Left cardiac atrium (tissue), 4 donors: ENCODE results near the gene DOCK2. TPM values are rescaled to one million over a fixed set of nuclear protein-coding genes. Genes with fewer than 3 reads are reported as not detected.
"Not testable (repeated sequence)": the region's sequence is repeated elsewhere in the genome, so short reads cannot be mapped to it uniquely, and the experiment has no call there.

Experiments
- ATAC-seq, 2 donors: fragments of 200-7000 bp; cut with Tn5 transposase; one replicate each; pipeline ENCODE4 v1.9.1; 2020; ENCODE audit warnings: mild to moderate bottlenecking in 2 of 2, moderate library complexity in 2 of 2
- DNase-seq: peaks from one replicate; pipeline ENCODE4 v3.0.0-alpha.2; 2020
- intact Hi-C, 2 donors: fragments of 100-400 bp; cut with DNase I; formaldehyde crosslinking; loops; one replicate each; pipeline versions ENCODE4 v1.14.1 to v1.15.1; 2022 to 2023
- long read RNA-seq: library from polyadenylated mRNA; unstranded; transcript quantifications from one replicate; pipeline ENCODE4 v2.0.0, GENCODE V29; 2021
- total RNA-seq, 2 donors: library from RNA; stranded (reverse); fragmentation: NEBNext Ultra II Directional; extraction: Animal tissue kit (Norgen Biotek cat#: 25700); gene quantifications; one replicate each; pipeline ENCODE4 v1.2.1, GENCODE V29; 2021
- donor health status: DM: no; HTN: yes; CAD: no.
- donor health status: DM: no; HTN: yes; CAD: no; lungs with severe emphysema.
- donor health status: DM: yes; HTN: yes; CAD: no.
- donor health status: Dilated cardiomyopathy.

DOCK2 gene
- 10 to 100 TPM; 12.1 to 17.2 TPM for total RNA-seq
- long read RNA-seq, partial matches to known transcripts, result 1 of 3 reads
- long read RNA-seq, other reads (novel, unspliced or antisense), result 2 of 3 reads

GRCh38 chr5:169637085-169637548, at the start of gene DOCK2:
TSS of gene DOCK2 (plus strand) at chr5:169637275. CDS start at chr5:169637327, 52 bp downstream.
- DNase-seq, result peak; percentile 63
- peak; percentile 85 to 89 for ATAC-seq
- intact Hi-C loops, result no loop called here

- ATAC-seq, result no peak
- DNase-seq, result no peak
- intact Hi-C loops, result no loop called here
Measured at GRCh38 chr5:169590602-169591001, 46.5 kb upstream of the DOCK2 start.

GRCh38 chr5:169591636-169592035, 45.4 kb upstream of the DOCK2 start:
- ATAC-seq (no peak), DNase-seq (no peak)
- intact Hi-C loops, result no loop called here

DNA sequence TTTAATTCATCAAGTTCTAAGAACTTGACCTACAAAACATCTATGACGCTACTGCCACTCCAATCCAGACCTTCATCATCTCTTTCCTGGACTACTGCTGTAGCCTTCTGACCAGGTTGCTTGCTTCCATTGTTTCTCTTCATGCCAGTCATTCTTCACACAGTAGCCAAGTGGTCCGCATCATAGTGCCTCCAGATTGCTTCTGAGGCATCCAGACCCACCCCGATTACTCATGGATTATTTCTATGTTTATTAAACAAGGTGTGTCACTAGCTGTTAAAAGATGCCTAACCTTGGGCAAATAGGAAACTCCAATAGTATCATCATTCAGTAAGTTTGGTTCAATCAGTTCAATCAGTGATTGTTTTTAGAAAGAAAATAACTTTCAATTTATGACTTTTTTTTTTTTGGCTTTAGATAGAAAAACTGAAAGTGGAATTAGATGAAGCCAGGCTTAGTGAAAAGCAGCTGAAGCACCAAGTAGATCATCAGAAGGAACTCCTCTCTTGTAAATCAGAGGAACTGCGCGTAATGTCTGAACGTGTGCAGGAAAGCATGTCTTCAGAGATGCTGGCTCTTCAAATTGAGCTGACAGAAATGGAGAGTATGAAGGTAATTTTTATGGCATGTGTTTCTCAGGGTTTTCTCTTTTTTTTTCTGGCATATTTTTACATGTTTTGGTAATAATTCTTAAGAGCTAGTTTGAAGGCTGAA, 44.0 kb upstream of the DOCK2 start:
- no peak for ATAC-seq
- DNase-seq, result no peak
- intact Hi-C loops, result no loop called here

DNA sequence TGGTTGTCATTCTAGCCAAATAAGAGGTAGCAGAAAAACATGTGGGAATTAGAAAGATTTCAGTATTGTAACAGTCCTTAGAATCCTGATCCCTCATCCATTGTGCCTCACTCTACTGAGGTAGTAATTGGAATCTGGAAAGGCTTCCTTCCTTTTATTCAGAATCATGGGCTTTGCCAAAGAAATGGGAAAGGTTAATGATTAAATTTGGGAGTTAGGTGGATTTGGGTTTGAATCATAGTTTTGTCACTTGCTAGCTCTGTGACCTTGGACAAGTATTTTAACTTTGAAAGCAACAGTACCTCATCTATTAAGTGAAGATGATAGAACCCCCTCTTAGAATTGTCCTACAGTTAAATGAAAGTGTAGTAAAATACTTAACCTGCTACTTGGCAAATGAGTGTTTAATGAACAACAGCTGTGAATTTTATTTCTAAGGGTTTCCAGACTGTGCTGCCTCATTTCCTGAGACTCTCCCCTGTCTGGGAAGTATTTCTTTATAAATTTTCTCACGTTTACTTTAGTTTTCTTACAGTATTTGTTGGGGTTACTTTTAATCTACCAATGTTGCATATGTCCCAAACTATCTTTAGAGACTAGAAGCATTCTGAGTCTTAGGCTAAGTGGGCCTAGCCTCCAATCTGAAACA, 41.8 kb upstream of the DOCK2 start:
- no peak for ATAC-seq
- intact Hi-C loops, result no loop called here
- DNase-seq, result no peak

DNA sequence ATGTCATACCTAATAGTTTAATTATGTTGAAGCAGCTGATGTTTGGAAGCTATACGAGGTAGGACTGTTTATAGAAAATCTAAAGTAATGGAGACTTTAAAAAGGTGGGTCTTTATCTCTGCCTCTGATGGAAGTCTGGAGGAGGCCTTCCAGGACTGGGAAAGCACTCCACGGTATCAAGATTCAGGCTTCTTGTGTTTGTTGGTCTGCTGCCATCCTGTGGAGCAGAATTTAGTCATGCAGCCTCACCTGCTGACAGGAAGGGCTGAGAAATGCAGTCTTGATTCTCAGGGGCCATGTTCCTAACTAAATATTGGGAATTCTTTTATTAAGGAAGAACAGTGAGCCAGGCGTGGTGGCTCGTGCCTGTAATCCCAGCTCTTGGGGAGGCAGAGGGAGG, 37.6 kb upstream of the DOCK2 start:
- intact Hi-C loops, result no loop called here
- ATAC-seq, result peak in 1 of 2 donors; percentile 65
- DNase-seq, result no peak

DNA sequence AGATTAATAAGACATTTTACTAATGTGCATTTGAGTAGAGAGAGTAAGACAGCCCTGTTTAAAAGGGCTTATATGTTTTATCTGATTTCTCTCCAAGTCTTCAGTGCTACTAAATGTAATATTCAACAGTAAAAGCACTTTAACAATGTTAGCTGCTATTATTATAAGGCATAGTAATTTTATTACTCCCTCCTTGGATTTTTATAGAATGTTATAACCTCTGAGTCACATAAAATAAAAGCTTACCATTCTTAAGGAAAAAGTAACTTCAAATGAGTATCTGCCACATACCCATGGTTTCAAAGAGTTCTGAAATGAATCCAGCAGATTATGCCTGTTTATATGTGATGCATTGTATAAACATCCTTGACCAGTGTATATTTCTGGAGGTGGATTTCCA, 34.5 kb upstream of the DOCK2 start:
- ATAC-seq (no peak), DNase-seq (no peak)
- intact Hi-C loops, result no loop called here

- intact Hi-C loops, result no loop called here
- ATAC-seq, result no peak
- DNase-seq, result no peak
Measured at GRCh38 chr5:169606279-169606678, 30.8 kb upstream of the DOCK2 start.

DNA sequence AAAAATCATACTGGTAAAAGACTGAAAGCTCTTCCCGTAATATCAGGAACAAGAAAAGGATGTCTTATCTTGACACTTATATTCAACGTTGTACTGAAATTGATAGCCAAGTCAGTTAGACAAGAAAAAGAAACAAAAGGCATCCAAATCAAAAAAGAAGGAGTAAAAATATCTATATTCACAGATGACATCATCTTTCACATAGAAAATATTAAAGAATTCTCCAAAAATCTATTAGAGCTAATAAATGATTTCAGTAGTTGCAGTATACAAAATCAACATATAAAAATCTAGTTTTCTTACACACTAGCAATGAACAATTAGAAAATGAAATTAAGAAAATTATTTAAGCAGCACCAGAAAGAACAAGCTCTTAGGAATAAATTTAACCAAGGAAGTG, 29.2 kb upstream of the DOCK2 start:
- no peak for DNase-seq
- intact Hi-C loops, result no loop called here
- no peak for ATAC-seq

- no peak for ATAC-seq
- intact Hi-C loops, result no loop called here
- no peak for DNase-seq
Measured at GRCh38 chr5:169609716-169610115, 27.4 kb upstream of the DOCK2 start.

- DNase-seq (no peak), ATAC-seq (no peak)
- intact Hi-C loops, result no loop called here
Measured at GRCh38 chr5:169610606-169611005, 26.5 kb upstream of the DOCK2 start.

GRCh38 chr5:169615561-169615960, 21.5 kb upstream of the DOCK2 start:
- no peak for DNase-seq
- ATAC-seq, result no peak
- intact Hi-C loops, result no loop called here

DNA sequence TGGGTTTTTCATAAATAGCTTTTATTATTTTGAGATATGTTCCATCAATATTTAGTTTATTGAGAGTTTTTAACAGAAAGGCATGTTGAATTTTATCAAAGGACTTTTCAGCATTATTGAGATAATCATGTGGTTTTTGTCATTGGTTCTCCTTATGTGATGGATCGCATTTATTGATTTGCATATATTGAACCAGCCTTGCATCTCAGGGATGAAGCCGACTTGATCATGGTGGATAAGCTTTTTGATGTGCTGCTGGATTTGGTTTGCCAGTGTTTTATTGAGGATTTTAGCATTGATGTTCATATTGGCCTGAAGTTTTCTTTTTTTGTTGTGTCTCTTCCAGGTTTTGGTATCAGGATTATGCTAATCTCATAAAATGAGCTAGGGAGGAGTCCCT, 12.8 kb upstream of the DOCK2 start:
- DNase-seq, ATAC-seq, intact Hi-C loops: not testable (repeated sequence)

DNA sequence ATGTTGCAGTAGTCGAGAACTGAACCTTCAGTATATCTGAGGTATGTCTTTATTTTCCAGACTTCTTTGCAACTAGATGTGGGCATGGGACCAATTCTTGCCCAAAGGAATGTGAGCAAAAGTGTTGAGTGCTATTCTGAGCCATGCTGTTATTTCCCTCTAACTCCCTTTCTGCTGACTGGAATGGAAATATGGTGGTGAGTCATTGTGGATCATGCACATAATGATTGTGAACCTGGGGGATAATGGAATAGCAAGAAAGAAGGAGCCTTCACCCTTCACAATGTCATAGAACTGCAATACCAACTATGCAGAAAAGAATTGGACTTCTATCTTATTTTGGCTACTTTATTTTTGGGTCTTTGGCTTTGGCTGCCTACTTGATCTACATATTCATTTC, 10.3 kb upstream of the DOCK2 start:
- intact Hi-C loops, result no loop called here
- ATAC-seq (peak; percentile 53 to 92), DNase-seq (no peak)

- no peak for ATAC-seq
Measured at GRCh38 chr5:169627551-169627950, 9.5 kb upstream of the DOCK2 start.

GRCh38 chr5:169628892-169629291, 8.2 kb upstream of the DOCK2 start:
- DNase-seq, result no peak
- ATAC-seq, result no peak
- intact Hi-C loops, result no loop called here

More at GRCh38 chr5:169627551-169627950, 9.5 kb upstream of the DOCK2 start:
- DNase-seq, result no peak
- intact Hi-C loops, result no loop called here

- ATAC-seq, result peak in 1 of 2 donors; percentile 34
- no peak for DNase-seq
- intact Hi-C loops, result no loop called here
Measured at GRCh38 chr5:169629847-169630548, 7.1 kb upstream of the DOCK2 start.

- ATAC-seq, result peak; percentile 53 to 84
- no peak for DNase-seq
- intact Hi-C loops, result no loop called here
Measured at GRCh38 chr5:169631360-169631759, 5.7 kb upstream of the DOCK2 start.

- intact Hi-C loops, result no loop called here
- ATAC-seq, result no peak
- DNase-seq, result no peak
Measured at GRCh38 chr5:169632946-169633345, 4.1 kb upstream of the DOCK2 start.

DNA sequence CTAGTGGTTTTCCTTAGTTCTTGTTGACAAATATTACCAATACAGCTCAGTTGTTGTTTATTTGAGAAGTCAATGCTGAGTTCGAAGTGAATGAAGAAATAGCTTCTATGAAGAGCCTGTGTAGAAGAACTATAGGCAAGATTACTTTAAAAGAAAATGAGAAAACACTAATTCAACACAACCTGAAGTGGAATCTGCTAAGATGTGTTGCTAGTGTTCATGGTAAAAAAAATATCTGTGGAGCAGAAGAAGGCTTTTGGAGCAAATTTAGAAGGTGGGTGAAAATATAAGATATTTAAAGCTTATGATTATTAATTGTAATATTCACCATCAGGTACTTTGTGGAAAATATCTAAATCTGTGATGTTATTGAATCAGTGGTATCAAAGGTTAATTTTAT, 2.5 kb upstream of the DOCK2 start:
- DNase-seq, result no peak
- intact Hi-C loops, result no loop called here
- no peak for ATAC-seq
